HCT116 (cell line): ENCODE measurements around the gene KRT74. TPM values are rescaled to one million over a fixed set of nuclear protein-coding genes. Genes with fewer than 3 reads are reported as not detected.

ENCODE experiments used
- ATAC-seq: fragments of 200-7000 bp; cut with Tn5 transposase; 2 replicates; pipeline ENCODE4 v1.9.1; 2020; ENCODE audit warnings: mild to moderate bottlenecking, moderate library complexity
- BruUV-seq: library from RNA; stranded (reverse); fragments of 400-500 nt; replicated peaks from 2 replicates; lab custom pipeline; 2021; lab: Mats Ljungman, UMichigan
- CTCF ChIA-PET: fragments of 300-600 bp; sonication (Branson Sonifier 250); formaldehyde crosslinking; loops from one replicate; lab custom pipeline; 2021; ENCODE audit warnings: antibody characterized with exemption; lab: Charles Lee
- POLR2A ChIA-PET: fragments of 300-600, 350-600 bp; sonication (Branson Sonifier 250); formaldehyde crosslinking; loops from one replicate; lab custom pipeline; 2021; ENCODE audit warnings: antibody characterized with exemption; lab: Charles Lee
- RAD21 ChIA-PET, 2 experiments: fragments of 300-600 bp; sonication (Branson Sonifier 250); formaldehyde crosslinking; loops; one replicate each; lab custom pipeline; 2023; ENCODE audit warnings: low total read pairs in 2 of 2; ENCODE audit not compliant: uncharacterized antibody in 2 of 2, unreplicated experiment in 2 of 2, low non-redundant PET in 1 of 2; lab: Charles Lee
- DNase-seq: peaks from one replicate; pipeline ENCODE4 v3.0.0-alpha.2; 2010; ENCODE audit warnings: low read depth, low spot score
- H2AFZ ChIP-seq: fragments of 200-600 bp; shearing (Covaris generic), sonication (generic); 2 replicates; pipeline ENCODE4 v1.6.1; 2017; ENCODE audit warnings: low read depth, mixed run types, mixed read lengths, antibody characterized with exemption, low read length; ENCODE audit not compliant: poor library complexity, severe bottlenecking
- H3K27ac ChIP-seq: 2 replicates; pipeline ENCODE4 v1.5.1; 2012; ENCODE audit warnings: low read depth, low read length
- H3K27me3 ChIP-seq: fragments of 200-600 bp; sonication (generic); 2 replicates; pipeline ENCODE4 v1.6.1; 2016; ENCODE audit warnings: mixed run types, low read length, mixed read lengths; ENCODE audit not compliant: insufficient read depth
- H3K36me3 ChIP-seq, 2 experiments: fragments of 200-500 bp in 1 of 2; fragments of 200-600 bp in 1 of 2; sonication (Bioruptor generic) in 1 of 2; sonication (generic) in 1 of 2; 2 replicates each; pipeline versions ENCODE4 v1.5.1 to v1.6.1; 2014 to 2016; ENCODE audit warnings: low read length in 2 of 2, inconsistent platforms in 1 of 2, mixed read lengths in 1 of 2, mixed run types in 1 of 2; ENCODE audit not compliant: insufficient read depth in 2 of 2, control insufficient read depth in 1 of 2
- H3K4me1 ChIP-seq, 2 experiments: fragments of 200-600 bp in 1 of 2; sonication (generic) in 1 of 2; 2 replicates each; pipeline versions ENCODE4 v1.5.1 to v1.6.1; 2012 to 2017; ENCODE audit warnings: low read length in 2 of 2, inconsistent platforms in 1 of 2, mild to moderate bottlenecking in 1 of 2, mixed read lengths in 1 of 2, mixed run types in 1 of 2, moderate library complexity in 1 of 2; ENCODE audit not compliant: insufficient read depth in 2 of 2, control insufficient read depth in 1 of 2
- H3K4me2 ChIP-seq: fragments of 200-600 bp; sonication (generic); 2 replicates; pipeline ENCODE4 v1.6.1; 2017; ENCODE audit warnings: mixed run types, low read length, mixed read lengths
- H3K4me3 ChIP-seq, 2 experiments: fragments of 200-600 bp in 1 of 2; sonication (generic) in 1 of 2; replicated peaks in 1 of 2; 2 replicates each; pipeline ENCODE4 v1.5.1; 2011 to 2016; ENCODE audit warnings: low read length in 2 of 2, control low read depth in 1 of 2, low read depth in 1 of 2, mild to moderate bottlenecking in 1 of 2, mixed read lengths in 1 of 2, mixed run types in 1 of 2
- H3K79me2 ChIP-seq: fragments of 200-600 bp; sonication (generic); 2 replicates; pipeline ENCODE4 v1.6.1; 2017; ENCODE audit warnings: mild to moderate bottlenecking, mixed run types, low read length, moderate library complexity, mixed read lengths; ENCODE audit not compliant: insufficient read depth
- H3K9ac ChIP-seq: fragments of 200-600 bp; sonication (generic); 2 replicates; pipeline ENCODE4 v1.6.1; 2016; ENCODE audit warnings: low read length, mixed read lengths
- H3K9me2 ChIP-seq: fragments of 200-600 bp; sonication (generic), shearing (Covaris generic); 2 replicates; pipeline ENCODE4 v1.6.1; 2017; ENCODE audit warnings: mixed run types, mild to moderate bottlenecking, moderate library complexity; ENCODE audit not compliant: insufficient read depth
- H3K9me3 ChIP-seq, 2 experiments: fragments of 200-500 bp in 1 of 2; fragments of 200-600 bp in 1 of 2; sonication (Bioruptor generic) in 1 of 2; sonication (generic) in 1 of 2; 2 replicates each; pipeline ENCODE4 v1.6.1; 2014 to 2017; ENCODE audit warnings: low read length in 2 of 2, mixed read lengths in 2 of 2, inconsistent platforms in 1 of 2, low read depth in 1 of 2, mild to moderate bottlenecking in 1 of 2, mixed run types in 1 of 2, moderate library complexity in 1 of 2; ENCODE audit not compliant: control insufficient read depth in 1 of 2, insufficient read depth in 1 of 2
- H4K20me1 ChIP-seq: fragments of 200-600 bp; sonication (generic), shearing (Covaris generic); 2 replicates; pipeline ENCODE4 v1.6.1; 2017; ENCODE audit warnings: mixed run types, mild to moderate bottlenecking, moderate library complexity; ENCODE audit not compliant: insufficient read depth
- CEBPB ChIP-seq: IDR thresholded peaks from 2 replicates; pipeline ENCODE4 v1.6.1; 2012; ENCODE audit warnings: low read depth
- ELF1 ChIP-seq: IDR thresholded peaks from 2 replicates; pipeline ENCODE4 v1.6.1; 2012; ENCODE audit warnings: low read depth, borderline replicate concordance
- EZH2phosphoT487 ChIP-seq: fragments of 200-600 bp; IDR thresholded peaks from 2 replicates; pipeline ENCODE4 v1.6.1; 2018; ENCODE audit warnings: antibody characterized with exemption, borderline replicate concordance
- POLR2AphosphoS5 ChIP-seq: IDR thresholded peaks from 2 replicates; pipeline ENCODE4 v1.6.1; 2011; ENCODE audit warnings: mild to moderate bottlenecking, low read depth, low read length, moderate library complexity
- TCF7L2 ChIP-seq: IDR thresholded peaks from 2 replicates; pipeline ENCODE4 v1.7.0; 2011; ENCODE audit warnings: borderline replicate concordance, inconsistent platforms; ENCODE audit not compliant: insufficient read depth, insufficient read length; ENCODE audit errors: extremely low read depth
- intact Hi-C: fragments of 100-400 bp; cut with micrococcal nuclease; formaldehyde crosslinking; loops from 2 replicates; pipeline ENCODE4 v1.10.0; 2022
- total RNA-seq: library from RNA; stranded (reverse); gene quantifications from one replicate; pipeline ENCODE4 v1.2.1, GENCODE V29; 2021; ENCODE audit not compliant: unreplicated experiment
- TF ChIP-seq, protein P1 (sequence below): IDR thresholded peaks from 2 replicates; pipeline ENCODE4 v1.6.1; 2012
- TF ChIP-seq, protein P2 (sequence below): IDR thresholded peaks from 2 replicates; pipeline ENCODE4 v1.6.1; 2012; ENCODE audit warnings: low read depth

The KRT74 gene
- total RNA-seq, 1 experiment from 2014 or later = not detected

DNA sequence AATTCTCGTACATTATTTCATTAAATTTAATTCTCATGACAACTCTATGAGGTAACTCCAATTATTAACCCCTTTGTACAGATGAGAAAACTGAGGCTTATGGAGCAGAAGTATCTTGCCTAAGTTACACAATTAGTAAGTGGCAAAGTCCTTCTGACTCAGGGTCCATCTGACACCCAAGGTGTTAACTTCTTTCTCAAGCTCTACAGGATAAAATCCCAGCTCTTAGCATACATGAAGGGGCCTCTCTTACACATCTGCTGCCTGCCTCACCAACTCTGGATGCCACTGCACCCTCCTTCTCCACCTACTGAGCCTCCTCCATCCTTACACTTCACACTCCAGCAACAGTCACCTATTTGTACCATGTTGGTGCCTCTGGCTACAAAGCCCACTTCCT is 31.9 kb upstream of the KRT74 start:
- H2AFZ ChIP-seq = no peak overlapping the region
- no peaks in the 10 kb centered on the region for H3K9me3 ChIP-seq
- TF ChIP-seq, protein P1, sequence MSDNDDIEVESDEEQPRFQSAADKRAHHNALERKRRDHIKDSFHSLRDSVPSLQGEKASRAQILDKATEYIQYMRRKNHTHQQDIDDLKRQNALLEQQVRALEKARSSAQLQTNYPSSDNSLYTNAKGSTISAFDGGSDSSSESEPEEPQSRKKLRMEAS = no peak
- TF ChIP-seq CEBPB = no peak
- no peak for TF ChIP-seq POLR2AphosphoS5
- TF ChIP-seq, protein P2, sequence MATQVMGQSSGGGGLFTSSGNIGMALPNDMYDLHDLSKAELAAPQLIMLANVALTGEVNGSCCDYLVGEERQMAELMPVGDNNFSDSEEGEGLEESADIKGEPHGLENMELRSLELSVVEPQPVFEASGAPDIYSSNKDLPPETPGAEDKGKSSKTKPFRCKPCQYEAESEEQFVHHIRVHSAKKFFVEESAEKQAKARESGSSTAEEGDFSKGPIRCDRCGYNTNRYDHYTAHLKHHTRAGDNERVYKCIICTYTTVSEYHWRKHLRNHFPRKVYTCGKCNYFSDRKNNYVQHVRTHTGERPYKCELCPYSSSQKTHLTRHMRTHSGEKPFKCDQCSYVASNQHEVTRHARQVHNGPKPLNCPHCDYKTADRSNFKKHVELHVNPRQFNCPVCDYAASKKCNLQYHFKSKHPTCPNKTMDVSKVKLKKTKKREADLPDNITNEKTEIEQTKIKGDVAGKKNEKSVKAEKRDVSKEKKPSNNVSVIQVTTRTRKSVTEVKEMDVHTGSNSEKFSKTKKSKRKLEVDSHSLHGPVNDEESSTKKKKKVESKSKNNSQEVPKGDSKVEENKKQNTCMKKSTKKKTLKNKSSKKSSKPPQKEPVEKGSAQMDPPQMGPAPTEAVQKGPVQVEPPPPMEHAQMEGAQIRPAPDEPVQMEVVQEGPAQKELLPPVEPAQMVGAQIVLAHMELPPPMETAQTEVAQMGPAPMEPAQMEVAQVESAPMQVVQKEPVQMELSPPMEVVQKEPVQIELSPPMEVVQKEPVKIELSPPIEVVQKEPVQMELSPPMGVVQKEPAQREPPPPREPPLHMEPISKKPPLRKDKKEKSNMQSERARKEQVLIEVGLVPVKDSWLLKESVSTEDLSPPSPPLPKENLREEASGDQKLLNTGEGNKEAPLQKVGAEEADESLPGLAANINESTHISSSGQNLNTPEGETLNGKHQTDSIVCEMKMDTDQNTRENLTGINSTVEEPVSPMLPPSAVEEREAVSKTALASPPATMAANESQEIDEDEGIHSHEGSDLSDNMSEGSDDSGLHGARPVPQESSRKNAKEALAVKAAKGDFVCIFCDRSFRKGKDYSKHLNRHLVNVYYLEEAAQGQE = no peak
- TF ChIP-seq EZH2phosphoT487 = no peak
- no peak for TF ChIP-seq TCF7L2
- no peak for TF ChIP-seq ELF1
- no peaks in the 10 kb centered on the region for H3K27me3 ChIP-seq
- no peaks in the 10 kb centered on the region for H3K36me3 ChIP-seq
- H4K20me1 ChIP-seq = no peaks in the 10 kb centered on the region
- no peak overlapping the region for H3K4me2 ChIP-seq
- H3K79me2 ChIP-seq = no peaks in the 10 kb centered on the region
- POLR2A ChIA-PET = no interaction called here
- no peak overlapping the region for H3K27ac ChIP-seq
- H3K4me3 ChIP-seq = no peak overlapping the region
- CTCF ChIA-PET = no interaction called here
- intact Hi-C loops = no loop called here
- peaks cover 0 to 21% of the 10 kb centered on the region in 2 experiments; a peak in 3 of 4 replicates for H3K4me1 ChIP-seq
- RAD21 ChIA-PET = no interaction called here
- DNase-seq (no peak), ATAC-seq (no peak)
- BruUV-seq = no TSS peak
- no peak overlapping the region for H3K9ac ChIP-seq
- no peaks in the 10 kb centered on the region for H3K9me2 ChIP-seq
